GM19099 (cell line): Measurements from ENCODE around the gene SLC22A8.

Experiments used
- POLR2A ChIP-seq: IDR thresholded peaks from 3 replicates; pipeline ENCODE4 v1.6.1; 2011; ENCODE audit warnings: low read depth; ENCODE audit not compliant: insufficient read length; ENCODE audit errors: extremely low read depth

Gene SLC22A8

DNA sequence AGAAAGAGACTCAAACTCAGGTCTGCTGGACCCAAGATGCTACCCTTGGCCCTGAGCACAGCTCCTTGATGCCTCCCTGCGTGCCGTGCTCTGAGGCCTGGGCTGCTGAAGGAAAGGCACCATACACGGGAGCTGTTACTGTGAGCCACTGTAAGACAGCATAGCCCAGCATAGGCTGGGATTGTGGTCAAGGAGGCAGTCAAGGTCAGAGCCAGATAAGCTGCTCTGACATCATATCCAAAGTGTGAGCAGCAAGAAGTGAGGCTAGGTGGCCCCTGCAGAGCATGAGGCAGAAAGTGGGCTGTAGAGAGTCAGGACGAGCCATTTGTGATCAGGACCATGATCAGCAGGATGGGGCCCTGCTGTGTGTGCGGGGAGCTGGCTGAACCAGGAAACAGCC is 7.7 kb downstream of the SLC22A8 start:
- TF ChIP-seq POLR2A: no peak

DNA sequence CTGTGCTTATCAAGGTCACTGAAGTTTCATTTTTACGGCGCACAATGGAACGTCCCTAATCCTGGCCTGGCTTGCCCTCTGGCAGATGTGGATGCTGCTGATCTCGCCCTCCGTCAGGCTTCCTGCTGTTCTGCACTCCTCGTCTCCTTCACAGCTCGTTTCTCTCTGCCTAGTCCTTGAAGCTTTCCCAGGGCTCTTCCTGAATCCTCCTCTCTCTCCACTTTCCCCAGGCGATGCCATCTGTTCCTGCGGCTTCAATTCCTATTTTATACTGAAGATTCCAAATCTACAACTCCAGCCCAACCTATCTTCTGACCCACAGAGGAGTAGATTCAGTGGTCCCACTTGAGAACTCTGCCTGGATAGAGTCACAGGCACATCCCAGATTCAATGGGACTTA is 14.2 kb downstream of the SLC22A8 start:
- TF ChIP-seq POLR2A: no peak

DNA sequence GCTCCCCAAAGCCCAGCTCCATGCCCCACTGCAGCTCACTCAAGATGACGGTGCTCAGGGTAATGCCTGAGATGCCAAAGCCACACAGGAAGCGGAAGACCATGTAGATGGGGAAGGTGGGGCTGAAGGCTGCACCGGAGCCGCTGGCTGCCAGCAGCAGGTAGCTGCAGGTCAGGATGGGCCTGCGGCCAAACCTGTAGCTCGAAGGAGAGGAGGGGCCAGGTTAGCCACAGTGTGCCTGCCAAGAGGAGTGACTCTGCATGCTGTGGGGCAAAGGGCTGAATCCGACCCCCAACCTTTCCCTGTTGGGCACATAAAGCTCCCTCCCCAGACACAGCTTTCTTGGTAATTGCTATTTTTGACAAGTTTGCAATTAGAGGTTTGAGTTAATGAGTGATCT is 16.0 kb downstream of the SLC22A8 start:
- no peak for TF ChIP-seq POLR2A

DNA sequence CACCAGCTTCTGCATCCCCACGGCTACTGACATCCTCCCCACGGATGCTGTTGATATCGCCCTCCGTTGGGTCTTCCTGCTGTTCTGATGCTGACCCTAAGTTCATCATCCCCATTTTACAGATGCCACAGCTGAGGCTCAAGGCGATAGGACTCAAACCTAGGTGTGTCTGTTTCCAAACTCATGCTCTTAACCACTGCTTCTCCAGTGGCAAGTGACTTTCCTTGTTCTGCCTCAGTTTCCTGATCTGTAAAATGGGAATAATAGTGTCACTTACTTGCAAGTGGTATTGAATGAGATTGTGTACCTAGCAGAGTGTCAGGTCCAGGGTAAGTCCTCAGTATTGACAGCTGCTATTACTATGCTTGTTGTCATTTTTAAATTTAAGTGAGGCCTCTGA is 16.5 kb downstream of the SLC22A8 start:
- TF ChIP-seq POLR2A: no peak

DNA sequence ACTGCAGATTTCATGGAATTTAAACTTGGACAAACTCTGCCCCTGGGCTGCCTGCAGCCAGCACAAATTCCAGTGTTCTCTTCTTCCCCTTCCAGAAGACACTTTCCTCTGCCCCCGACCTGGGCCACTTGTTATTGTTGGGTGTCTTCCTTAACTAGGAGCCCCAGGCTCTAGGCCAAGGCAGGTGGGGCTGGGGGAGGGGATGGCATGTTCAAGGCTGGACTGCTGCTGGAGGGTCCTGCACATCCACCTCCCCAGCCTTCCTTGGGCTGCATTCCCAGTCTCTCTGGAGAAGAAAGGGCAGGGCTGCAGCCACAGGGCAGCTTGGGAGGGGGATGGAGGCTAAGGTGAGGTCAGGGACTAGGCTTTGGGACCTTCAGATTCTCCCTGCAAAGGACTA is 19.4 kb downstream of the SLC22A8 start:
- TF ChIP-seq POLR2A: no peak

DNA sequence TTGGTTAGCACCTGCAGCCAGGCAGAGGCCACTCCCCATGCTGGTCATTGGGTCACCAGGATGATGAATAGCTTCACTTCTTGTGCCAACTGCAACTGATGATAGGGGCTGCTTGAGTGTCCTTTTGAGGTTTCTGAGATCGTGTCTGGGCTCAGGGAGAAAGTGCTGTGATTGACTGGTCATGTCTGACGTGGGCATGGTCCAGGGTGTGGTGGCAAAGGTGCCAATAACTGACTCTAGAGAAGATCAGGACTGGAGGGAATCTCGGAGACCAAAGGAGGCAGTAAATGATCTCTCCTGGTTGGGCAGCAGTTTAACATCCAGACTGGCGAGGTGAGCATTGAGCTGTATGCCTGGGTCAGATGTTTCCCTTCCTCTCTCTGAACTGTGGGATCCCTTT is 20.9 kb downstream of the SLC22A8 start:
- no peak for TF ChIP-seq POLR2A

DNA sequence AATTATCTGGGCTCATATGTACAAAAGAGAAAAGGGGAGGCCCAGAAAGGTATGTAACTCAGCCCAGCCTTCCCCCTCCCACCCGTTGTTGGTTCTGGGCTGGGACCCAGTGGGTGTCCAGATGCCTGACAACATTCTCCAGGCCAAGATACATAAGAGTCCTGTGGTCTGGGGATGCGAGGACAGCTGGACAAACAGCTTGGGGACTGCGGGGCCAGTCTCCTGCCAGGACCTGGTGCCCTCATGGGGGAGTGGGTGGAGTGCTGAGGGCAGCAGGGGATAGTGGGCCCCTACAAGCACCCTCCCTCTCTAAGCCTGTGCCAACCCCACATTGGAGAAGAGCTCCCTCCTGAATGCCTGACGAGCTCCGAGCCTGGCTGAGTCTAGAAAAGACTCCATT is 27.4 kb downstream of the SLC22A8 start:
- no peak for TF ChIP-seq POLR2A

DNA sequence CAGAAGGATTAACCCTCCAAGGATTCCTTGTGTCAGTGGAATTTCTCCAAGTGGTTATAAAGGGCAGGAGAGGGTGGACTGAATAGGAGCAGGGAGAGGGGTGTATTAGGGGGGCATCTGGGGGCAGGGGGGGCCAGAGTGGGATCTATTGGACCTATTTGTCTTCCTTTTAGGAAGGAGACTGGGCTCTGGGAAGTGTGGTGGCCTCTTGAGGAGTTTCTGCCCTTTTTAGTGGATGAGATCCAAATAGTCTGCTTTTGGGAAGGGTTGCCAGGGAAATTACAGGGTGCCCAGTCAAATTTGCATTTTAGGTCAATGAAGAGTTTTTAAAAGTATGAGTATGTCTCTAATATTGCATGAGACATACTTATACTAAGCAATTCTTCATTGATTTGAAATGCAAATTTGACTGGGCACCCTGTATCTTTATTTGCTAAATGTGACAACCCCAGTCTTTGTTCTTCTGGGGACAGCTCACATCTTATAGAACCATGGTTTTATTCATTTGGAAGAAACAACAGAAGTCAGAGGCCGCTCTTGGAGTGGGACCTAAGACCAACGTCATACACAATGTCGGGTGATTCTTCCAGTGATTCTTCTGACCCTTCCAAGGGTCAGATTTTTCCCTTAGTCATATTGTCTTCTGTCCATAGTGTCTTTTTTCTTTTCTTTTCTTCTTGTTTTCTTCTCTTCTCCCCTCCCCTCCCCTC is 30.4 kb downstream of the SLC22A8 start:
- TF ChIP-seq POLR2A: no peak

DNA sequence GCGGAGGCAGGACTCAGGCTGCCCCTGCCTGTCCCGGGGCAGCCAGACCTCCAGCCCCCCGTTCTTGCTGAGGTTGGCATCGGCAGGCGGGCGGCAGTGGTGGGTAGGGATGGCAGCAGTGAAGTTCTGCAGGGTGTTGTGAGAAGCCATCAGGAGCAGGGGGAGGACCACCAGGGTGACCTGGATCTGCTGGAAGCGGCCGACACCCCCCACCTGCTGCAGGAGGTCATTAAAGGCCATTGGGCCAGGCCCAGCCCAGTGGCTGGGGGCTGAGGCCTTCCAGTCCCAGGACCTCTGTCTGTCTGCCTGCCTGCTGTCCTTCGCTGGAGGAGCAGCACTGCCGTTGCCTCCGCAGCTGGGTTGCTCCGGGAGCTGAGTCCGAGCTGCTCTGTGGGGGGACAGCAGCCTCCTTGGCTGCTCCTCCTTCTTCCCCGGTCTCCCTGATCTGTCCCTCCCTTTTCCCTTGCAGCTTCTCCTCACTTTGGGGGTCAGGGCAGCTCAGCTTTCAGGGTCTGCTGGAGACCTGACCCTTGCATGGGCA is 31.1 kb downstream of the SLC22A8 start, which contains the start of gene SLC22A6:
Gene SLC22A6 (minus strand): TSS at position 517 of the 541 bp plus-strand sequence. CDS start 277 bp downstream, at position 240.
- TF ChIP-seq POLR2A: no peak

DNA sequence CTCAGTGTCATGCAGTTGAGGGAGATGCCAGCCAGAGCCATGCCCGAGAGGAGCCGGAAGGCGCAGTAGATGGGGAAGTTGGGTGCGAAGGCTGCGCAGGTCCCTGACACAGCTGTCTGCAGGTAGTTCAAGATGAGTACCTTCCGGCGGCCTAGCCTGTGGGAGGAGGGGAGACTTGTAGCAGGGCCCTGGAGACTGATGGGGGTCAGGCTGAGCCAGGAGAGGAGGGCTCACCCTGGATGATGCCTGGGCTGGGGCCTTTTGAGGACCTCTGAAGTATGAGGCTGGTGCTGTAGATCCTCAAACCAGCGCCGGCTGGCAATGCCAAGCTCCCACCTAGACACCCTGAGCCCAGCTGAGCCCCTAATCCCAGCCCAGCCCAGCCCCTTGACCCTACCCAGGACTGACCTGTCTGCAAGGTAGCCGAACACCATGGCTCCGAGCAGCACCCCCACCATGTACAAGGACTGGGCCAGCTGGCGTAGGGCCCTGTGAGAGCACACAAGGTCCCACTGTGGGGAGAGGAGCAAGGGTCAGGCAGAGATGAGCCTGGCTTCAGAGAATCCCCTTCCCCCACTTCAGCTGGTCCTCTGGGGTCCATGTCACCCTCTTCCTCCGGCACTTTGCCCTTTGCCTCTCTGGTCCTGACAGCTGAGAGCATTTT is 32.0 kb downstream of the SLC22A8 start:
- no peak for TF ChIP-seq POLR2A

DNA sequence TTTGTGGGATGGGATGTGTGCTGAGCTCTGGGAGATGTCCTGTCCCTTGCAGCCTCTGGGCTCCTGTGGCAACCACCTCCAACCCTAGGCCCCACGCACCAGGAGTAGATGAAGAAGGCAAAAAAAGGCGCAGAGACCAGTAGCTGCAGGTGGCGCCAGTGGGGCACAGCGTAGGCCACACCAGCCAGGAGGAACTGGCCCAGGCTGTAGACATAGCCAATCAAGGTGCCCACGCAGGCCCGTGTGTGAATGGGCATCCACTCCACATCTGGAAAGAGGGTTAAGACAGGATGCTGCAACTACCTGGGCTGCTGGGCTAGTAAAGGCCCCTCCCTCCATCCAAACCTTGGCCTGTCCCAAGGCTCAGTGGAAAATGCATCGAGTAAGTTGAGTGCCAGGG is 33.9 kb downstream of the SLC22A8 start:
- no peak for TF ChIP-seq POLR2A

DNA sequence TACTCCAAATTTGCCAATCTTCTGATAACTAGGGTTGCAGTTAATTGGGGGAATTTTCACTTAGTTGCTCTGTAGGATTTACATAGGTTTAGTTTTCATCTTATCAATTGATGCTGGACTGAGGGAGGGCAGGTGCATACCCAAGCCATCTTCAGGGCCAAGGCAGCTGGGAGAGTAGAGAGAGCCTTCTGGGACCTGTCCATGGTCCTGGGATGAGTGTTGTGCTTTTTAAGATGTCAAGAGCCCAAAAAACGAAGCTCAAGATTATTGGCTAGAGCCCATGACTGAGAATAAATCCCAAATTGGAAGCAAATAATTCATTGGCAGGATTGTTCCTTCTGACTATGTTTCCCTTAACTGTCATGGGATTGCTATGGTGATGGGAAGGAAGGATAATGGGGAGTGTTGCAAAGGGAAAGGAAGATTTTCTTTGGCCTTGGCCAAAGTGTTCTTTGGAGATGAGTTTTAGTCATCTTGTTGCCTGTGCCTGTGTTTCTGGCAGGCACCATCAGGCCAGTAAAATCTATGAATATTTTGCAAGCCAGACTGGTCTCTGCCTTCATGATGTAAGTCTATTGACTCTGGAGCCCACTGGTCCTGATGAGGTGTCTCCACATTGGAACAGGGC is 35.4 kb downstream of the SLC22A8 start:
- no peak for TF ChIP-seq POLR2A

DNA sequence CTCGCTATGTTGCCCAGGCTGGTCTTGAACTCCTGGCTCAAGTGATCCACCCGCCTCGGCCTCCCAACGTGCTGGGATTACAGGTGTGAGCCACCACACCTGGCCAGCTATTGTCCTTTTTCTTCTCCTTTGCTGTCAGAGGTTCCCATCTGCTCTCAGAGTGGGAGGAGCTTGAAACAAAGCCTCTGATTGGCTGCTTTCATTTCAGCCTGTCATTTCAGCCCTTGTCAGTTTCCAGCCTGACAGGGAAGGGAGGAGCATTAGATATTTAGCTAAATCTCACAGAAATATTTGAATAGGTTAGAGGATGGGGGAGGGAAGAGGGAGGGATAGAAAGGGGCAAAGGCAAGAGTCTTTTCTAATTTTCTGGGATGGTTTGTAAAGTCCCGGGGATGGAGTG is 39.5 kb downstream of the SLC22A8 start:
- TF ChIP-seq POLR2A: no peak

DNA sequence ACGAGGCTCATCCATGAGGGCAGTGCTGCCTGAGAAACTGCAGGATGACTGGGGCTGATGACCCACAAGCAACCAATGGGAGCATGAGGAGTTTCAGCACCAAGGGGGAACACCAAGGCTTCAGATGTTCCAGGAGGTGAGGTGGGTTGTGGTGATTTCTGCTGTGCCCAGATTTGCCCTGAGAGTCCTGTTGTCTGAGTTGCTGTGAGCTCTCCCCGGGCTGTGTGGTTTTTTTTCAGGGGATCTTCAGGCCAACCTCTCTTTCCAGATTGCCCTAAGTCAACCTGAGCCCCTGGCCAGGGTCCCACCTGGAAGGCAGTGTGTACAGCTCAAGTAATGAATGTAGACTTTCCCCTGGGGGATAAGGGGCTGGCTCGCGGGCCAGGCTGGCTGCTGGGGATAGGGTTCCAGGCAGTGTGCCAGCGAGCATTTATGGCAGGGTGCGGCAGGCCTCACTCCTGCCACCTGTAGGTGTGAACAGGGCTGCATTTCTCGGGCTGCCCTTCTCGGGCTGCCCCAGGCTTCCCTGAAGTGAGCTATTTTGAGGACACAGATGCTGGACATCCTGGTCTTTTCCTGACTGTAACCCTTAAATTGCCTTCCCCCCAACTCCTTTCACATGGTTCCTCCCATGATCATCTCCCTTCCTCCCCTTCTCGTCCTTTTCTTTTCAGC is 40.7 kb downstream of the SLC22A8 start:
- TF ChIP-seq POLR2A: no peak

DNA sequence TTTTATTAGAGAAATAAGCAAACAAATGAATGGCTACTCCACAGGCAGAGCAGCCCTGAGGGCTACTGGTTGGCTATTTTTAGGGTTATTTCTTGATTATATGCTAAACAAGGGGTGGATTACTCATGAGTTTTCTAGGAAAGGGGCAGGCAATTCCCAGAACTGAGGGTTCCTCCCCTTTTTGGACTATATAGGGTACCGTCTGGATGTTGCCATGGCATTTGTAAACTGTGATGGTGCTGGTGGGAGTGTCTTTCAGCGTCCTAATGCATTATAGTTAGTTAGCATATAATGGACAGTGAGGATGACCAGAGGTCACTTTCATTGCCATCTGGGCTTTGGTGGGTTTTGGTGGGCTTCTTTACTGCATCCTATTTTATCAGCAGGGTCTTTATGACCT is 50.1 kb downstream of the SLC22A8 start:
- TF ChIP-seq POLR2A: no peak

DNA sequence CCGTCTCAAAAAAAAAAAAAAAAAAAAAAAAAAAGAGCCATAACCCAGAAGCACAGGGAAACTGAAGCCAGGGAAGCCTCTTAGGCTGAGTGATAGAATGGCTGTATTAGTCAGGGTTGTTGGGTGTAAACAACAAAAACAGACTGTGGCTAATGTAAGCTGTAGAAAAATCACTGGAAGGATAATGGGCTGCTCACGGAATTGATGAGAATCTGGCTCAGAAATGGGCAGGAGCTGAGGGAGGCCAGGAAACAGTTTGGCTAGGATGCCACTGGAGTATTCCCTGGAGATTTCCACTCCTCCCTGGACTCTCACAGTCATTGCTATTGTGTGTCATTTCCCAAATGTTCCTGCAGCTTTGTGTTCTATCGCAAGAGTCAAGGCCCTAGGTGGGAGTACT is 53.2 kb downstream of the SLC22A8 start:
- no peak for TF ChIP-seq POLR2A

DNA sequence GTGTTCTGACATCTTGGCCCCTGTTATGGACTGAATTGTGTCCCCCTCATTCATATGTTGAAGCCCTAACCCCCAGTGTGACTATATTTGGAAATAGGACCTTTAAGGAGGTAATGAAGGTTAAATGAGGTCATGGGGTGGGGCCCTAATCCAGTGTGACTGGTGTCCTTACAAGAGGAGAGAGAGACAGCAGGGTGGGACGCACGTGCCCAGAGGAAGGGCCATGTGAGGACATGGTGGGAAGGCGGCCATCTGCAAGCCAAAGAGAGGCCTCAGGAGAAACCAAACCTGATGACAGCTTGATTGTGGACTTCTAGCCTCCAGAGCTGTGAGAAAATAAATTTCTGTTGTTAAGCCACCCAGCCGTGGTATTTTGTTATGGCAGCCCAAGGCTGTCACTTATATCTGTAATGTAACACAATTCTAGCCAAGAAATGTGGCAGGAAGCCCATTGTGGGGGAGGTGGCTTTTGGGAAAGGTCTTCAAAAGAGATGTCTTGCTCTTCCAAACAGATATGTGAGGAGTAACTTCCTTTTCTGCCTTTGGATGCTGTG is 54.5 kb downstream of the SLC22A8 start:
- TF ChIP-seq POLR2A: no peak
